ENCODE results near the gene SUPT20H.

Gene SUPT20H

GRCh38 chr13:37058910-37059847, at the start of gene SUPT20H:
SUPT20H (minus strand) TSS chr13:37059688; CDS start chr13:37051490, 8,198 bp downstream.
- peak; percentile 92 for DNase-seq (ENCODE audit: low spot score)

- DNase-seq (ENCODE audit: low spot score): no peak
These were observed 49.7 kb upstream of the SUPT20H start for GRCh38 chr13:37109051-37109678.

- DNase-seq (ENCODE audit: low spot score): no peak
These were observed 48.4 kb upstream of the SUPT20H start for GRCh38 chr13:37107868-37108267.

- no peak for DNase-seq (ENCODE audit: low spot score)
These were observed 48.0 kb upstream of the SUPT20H start for GRCh38 chr13:37107456-37107855.

- DNase-seq (ENCODE audit: low spot score): no peak
These were observed 47.2 kb upstream of the SUPT20H start for GRCh38 chr13:37106642-37107041.

GRCh38 chr13:37105251-37105714, 45.8 kb upstream of the SUPT20H start, which contains the start of gene CSNK1A1L:
CSNK1A1L (minus strand) TSS chr13:37105664; CDS start chr13:37105256, 408 bp downstream.
- DNase-seq (ENCODE audit: low spot score): no peak

- DNase-seq (ENCODE audit: low spot score): no peak
These were observed 43.4 kb upstream of the SUPT20H start for GRCh38 chr13:37102896-37103295.

GRCh38 chr13:37101201-37101600, 41.7 kb upstream of the SUPT20H start:
- no peak for DNase-seq (ENCODE audit: low spot score)

GRCh38 chr13:37100731-37101130, 41.2 kb upstream of the SUPT20H start:
- DNase-seq (ENCODE audit: low spot score): no peak

GRCh38 chr13:37097076-37097475, 37.6 kb upstream of the SUPT20H start:
- no peak for DNase-seq (ENCODE audit: low spot score)

- no peak for DNase-seq (ENCODE audit: low spot score)
These were observed 35.4 kb upstream of the SUPT20H start for GRCh38 chr13:37094840-37095239.

GRCh38 chr13:37094099-37094498, 34.6 kb upstream of the SUPT20H start:
- no peak for DNase-seq (ENCODE audit: low spot score)

GRCh38 chr13:37091835-37092234, 32.3 kb upstream of the SUPT20H start:
- DNase-seq (ENCODE audit: low spot score): no peak

GRCh38 chr13:37090912-37091311, 31.4 kb upstream of the SUPT20H start:
- no peak for DNase-seq (ENCODE audit: low spot score)

- DNase-seq (ENCODE audit: low spot score): no peak
These were observed 30.0 kb upstream of the SUPT20H start for GRCh38 chr13:37089495-37089894.

- no peak for DNase-seq (ENCODE audit: low spot score)
These were observed 28.0 kb upstream of the SUPT20H start for GRCh38 chr13:37087486-37087885.

- DNase-seq (ENCODE audit: low spot score): no peak
These were observed 26.1 kb upstream of the SUPT20H start for GRCh38 chr13:37085606-37086005.

GRCh38 chr13:37076818-37077217, 17.3 kb upstream of the SUPT20H start:
- no peak for DNase-seq (ENCODE audit: low spot score)

GRCh38 chr13:37075164-37075563, 15.7 kb upstream of the SUPT20H start:
- DNase-seq (ENCODE audit: low spot score): no peak

- no peak for DNase-seq (ENCODE audit: low spot score)
These were observed 15.2 kb upstream of the SUPT20H start for GRCh38 chr13:37074703-37075102.

GRCh38 chr13:37072024-37072423, 12.5 kb upstream of the SUPT20H start:
- DNase-seq (ENCODE audit: low spot score): no peak

GRCh38 chr13:37070956-37071355, 11.5 kb upstream of the SUPT20H start:
- no peak for DNase-seq (ENCODE audit: low spot score)

GRCh38 chr13:37070145-37070695, 10.7 kb upstream of the SUPT20H start:
- DNase-seq (ENCODE audit: low spot score): no peak
